Camera-type eye (tissue), 1 donor: Measurements from ENCODE around the gene RGS3. TPM values are rescaled to one million over a fixed set of nuclear protein-coding genes. Genes with fewer than 3 reads are reported as not detected.

Source experiments
- total RNA-seq: library from RNA; depleted of rRNA; stranded (reverse); fragments of >200 nt; gene quantifications from one replicate; pipeline ENCODE4 v1.2.3, GENCODE V29; 2014

The RGS3 gene
- total RNA-seq = 40.4 TPM

GRCh38 chr9:113463418-113464285 lies at the start of gene RGS3:
TSS of gene RGS3 (plus strand) at chr9:113463727. CDS start at chr9:113463803, 76 bp downstream.

Other genes with a start within 250 kb of the RGS3 start
- gene FKBP15, start 242.4 kb upstream of the RGS3 start, total RNA-seq = 30.4 TPM
- 15.5 TPM for gene SLC31A1, start 242.2 kb upstream of the RGS3 start, total RNA-seq
- gene CDC26, start 188.2 kb upstream of the RGS3 start, total RNA-seq = 16.5 TPM
- 30.6 TPM for gene PRPF4, start 188.1 kb upstream of the RGS3 start, total RNA-seq
- 0.66 TPM for gene RNF183, start 160.4 kb upstream of the RGS3 start, total RNA-seq
- 17.2 TPM for gene WDR31, start 123.5 kb upstream of the RGS3 start, total RNA-seq
- gene BSPRY, start 114.2 kb upstream of the RGS3 start, total RNA-seq = 7.5 TPM
- 27.8 TPM for gene HDHD3, start 86.7 kb upstream of the RGS3 start, total RNA-seq
- 29.9 TPM for gene ALAD, start 62.4 kb upstream of the RGS3 start, total RNA-seq
- gene POLE3, start 53.1 kb upstream of the RGS3 start, total RNA-seq = 41.8 TPM
- gene C9orf43, start 53.0 kb upstream of the RGS3 start, total RNA-seq = 0.60 TPM